Gastroesophageal sphincter (tissue), 4 donors: ENCODE data around the gene USH1G. TPM values are rescaled to one million over a fixed set of nuclear protein-coding genes. Genes with fewer than 3 reads are reported as not detected.

Experiments used
- ATAC-seq: fragments of 150-250 bp; one replicate; pipeline ENCODE4 v1.9.1; 2016; ENCODE audit warnings: mild to moderate bottlenecking, moderate library complexity
- H3K27ac ChIP-seq, 4 donors: fragments of 200-600 bp; sonication (generic) in 3 of 4; 1 replicate in 3 of 4; 2 replicates in 1 of 4; pipeline ENCODE4 v1.5.1; 2016 to 2019
- H3K27me3 ChIP-seq: fragments of 200-600 bp; sonication (generic); one replicate; pipeline ENCODE4 v1.5.1; 2019
- H3K36me3 ChIP-seq, 2 donors: fragments of 200-600 bp; sonication (generic); one replicate each; pipeline ENCODE4 v1.5.1; 2019; ENCODE audit warnings: control low read depth in 1 of 2
- H3K4me1 ChIP-seq, 3 donors: fragments of 200-600 bp; sonication (generic); 1 replicate in 2 of 3; 2 replicates in 1 of 3; pipeline ENCODE4 v1.5.1; 2016 to 2019; ENCODE audit warnings: control low read depth in 2 of 3
- H3K4me3 ChIP-seq, 2 donors: fragments of 200-600 bp; sonication (generic); one replicate each; pipeline ENCODE4 v1.5.1; 2019; ENCODE audit warnings: mild to moderate bottlenecking in 1 of 2, moderate library complexity in 1 of 2
- H3K9me3 ChIP-seq, 3 donors: fragments of 200-600 bp; sonication (generic); one replicate each; pipeline ENCODE4 v1.5.1; 2017 to 2019; ENCODE audit warnings: control low read depth in 2 of 3
- EP300 ChIP-seq: sonication (generic); formaldehyde crosslinking; IDR thresholded peaks from one replicate; pipeline ENCODE4 v1.6.1; 2017; ENCODE audit warnings: antibody characterized with exemption, mild to moderate bottlenecking
- POLR2A ChIP-seq, 2 donors: fragments of 450-650 bp; IDR thresholded peaks; one replicate each; pipeline ENCODE4 v1.6.1; 2017; ENCODE audit warnings: antibody characterized with exemption in 2 of 2, mild to moderate bottlenecking in 2 of 2, moderate library complexity in 1 of 2
- POLR2AphosphoS5 ChIP-seq: sonication (generic); formaldehyde crosslinking; IDR thresholded peaks from one replicate; pipeline ENCODE4 v1.6.1; 2017; ENCODE audit warnings: antibody characterized with exemption
- WGBS, 2 donors: methylation state at CpG; one replicate each; pipeline ENCODE4 v1.1.5; 2018; ENCODE audit warnings: low coverage in 1 of 2; 5-methylcytosine and 5-hydroxymethylcytosine counted together
- total RNA-seq, 4 donors: library from RNA; depleted of rRNA; stranded (reverse); fragments of >200 nt; gene quantifications; one replicate each; pipeline ENCODE4 v1.1.0, GENCODE V29; 2016
- TF ChIP-seq, protein P1 (sequence below), 4 experiments: fragments of 200-600 bp in 2 of 4; fragments of 450-650 bp in 2 of 4; sonication (generic) in 1 of 4; IDR thresholded peaks; one replicate each; pipeline ENCODE4 v1.5.1; 2017 to 2019; ENCODE audit warnings: antibody characterized with exemption in 4 of 4, mild to moderate bottlenecking in 2 of 4, moderate library complexity in 2 of 4

USH1G gene
- total RNA-seq, 4 donors from 2014 or later, result not detected

DNA sequence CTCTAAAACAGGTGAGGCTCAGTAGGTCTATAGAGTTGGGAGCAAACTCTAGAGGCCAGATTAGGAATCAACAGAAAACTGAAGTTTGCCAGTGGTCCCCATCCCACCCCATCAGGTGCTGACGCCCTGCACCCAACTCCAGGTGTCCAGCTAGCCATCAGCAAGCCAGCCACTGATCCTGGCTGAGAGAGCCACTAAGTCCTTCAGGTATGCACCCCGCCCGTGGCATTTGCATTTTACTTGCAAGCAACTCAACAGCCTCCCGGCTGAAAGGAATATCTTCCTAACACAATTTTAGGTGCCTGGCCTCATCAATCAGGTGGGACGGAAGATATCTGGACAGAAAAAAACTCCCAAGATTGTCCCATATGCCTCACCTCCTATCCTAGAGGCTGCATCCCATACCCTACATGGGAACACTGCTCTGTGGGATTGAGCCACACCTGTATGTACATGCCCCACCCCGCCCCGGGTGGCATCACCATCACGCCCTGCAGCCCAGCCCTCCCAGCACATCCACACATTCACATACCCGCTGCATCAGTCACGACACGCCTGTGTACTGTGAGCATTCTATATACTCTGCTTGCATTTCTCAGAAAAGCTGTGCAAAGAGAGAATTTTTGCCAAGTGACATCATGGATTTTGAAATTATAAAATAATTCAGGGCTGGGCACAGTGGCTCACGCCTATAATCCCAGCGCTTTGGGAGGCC, 20.9 kb upstream of the USH1G start:
- WGBS, 2 donors, result 76 to 85% methylated on average over 5 to 8 of the region's 13 CpGs
- Histone ChIP-seq H3K27ac (no peak overlapping the region), H3K4me1 (no peaks in the 10 kb centered on the region), H3K36me3 (no peaks in the 10 kb centered on the region), H3K9me3 (no peaks in the 10 kb centered on the region), H3K4me3 (no peak overlapping the region), H3K27me3 (peaks cover 84% of the 10 kb centered on the region)
- no peak for TF ChIP-seq POLR2A (IDR thresholded peaks at IDR 0.05)
- TF ChIP-seq, protein P1, sequence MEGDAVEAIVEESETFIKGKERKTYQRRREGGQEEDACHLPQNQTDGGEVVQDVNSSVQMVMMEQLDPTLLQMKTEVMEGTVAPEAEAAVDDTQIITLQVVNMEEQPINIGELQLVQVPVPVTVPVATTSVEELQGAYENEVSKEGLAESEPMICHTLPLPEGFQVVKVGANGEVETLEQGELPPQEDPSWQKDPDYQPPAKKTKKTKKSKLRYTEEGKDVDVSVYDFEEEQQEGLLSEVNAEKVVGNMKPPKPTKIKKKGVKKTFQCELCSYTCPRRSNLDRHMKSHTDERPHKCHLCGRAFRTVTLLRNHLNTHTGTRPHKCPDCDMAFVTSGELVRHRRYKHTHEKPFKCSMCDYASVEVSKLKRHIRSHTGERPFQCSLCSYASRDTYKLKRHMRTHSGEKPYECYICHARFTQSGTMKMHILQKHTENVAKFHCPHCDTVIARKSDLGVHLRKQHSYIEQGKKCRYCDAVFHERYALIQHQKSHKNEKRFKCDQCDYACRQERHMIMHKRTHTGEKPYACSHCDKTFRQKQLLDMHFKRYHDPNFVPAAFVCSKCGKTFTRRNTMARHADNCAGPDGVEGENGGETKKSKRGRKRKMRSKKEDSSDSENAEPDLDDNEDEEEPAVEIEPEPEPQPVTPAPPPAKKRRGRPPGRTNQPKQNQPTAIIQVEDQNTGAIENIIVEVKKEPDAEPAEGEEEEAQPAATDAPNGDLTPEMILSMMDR (IDR thresholded peaks at IDR 0.05), result no peak
- TF ChIP-seq POLR2AphosphoS5, result no peak
- no peak for TF ChIP-seq EP300
- no peak for ATAC-seq

DNA sequence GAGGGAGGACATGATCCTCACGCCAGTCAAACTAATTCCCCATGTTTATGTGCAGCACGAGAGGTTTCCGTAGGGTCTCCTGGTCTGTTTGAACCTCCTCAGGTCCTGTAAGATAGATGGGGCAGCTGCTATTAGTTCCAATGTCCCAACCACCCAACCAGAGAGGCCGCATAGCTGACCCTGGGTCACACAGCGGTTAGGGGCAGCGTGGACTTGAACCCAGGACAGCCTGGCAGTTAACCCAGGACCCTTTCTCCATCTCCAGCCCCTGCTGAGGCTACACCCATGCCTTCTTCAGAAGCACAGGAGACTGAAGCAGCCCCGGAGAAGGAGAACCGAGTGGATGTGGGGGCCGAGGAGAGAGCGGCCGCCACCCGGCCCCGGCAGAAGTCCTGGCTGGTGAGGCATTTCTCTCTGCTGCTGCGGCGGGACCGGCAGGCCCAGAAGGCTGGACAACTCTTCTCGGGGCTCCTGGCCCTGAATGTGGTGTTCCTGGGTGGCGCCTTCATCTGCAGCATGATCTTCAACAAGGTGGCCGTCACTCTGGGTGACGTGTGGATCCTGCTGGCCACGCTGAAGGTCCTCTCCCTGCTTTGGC, 18.2 kb upstream of the USH1G start:
- H3K4me3 ChIP-seq, result no peak overlapping the region
- H3K9me3 ChIP-seq, result no peaks in the 10 kb centered on the region
- 50% methylated on average over 2 of the region's 21 CpGs; no CpG with 5 or more reads in 1 of the 2 donors for WGBS, 2 donors
- H3K4me1 ChIP-seq, result peaks cover 0 to 3% (median 1%) of the 10 kb centered on the region in 3 donors
- H3K27me3 ChIP-seq, result peaks cover 86% of the 10 kb centered on the region
- TF ChIP-seq POLR2A (IDR thresholded peaks at IDR 0.05), result no peak
- H3K27ac ChIP-seq, result no peak overlapping the region
- no peaks in the 10 kb centered on the region for H3K36me3 ChIP-seq
- no peak for ATAC-seq

DNA sequence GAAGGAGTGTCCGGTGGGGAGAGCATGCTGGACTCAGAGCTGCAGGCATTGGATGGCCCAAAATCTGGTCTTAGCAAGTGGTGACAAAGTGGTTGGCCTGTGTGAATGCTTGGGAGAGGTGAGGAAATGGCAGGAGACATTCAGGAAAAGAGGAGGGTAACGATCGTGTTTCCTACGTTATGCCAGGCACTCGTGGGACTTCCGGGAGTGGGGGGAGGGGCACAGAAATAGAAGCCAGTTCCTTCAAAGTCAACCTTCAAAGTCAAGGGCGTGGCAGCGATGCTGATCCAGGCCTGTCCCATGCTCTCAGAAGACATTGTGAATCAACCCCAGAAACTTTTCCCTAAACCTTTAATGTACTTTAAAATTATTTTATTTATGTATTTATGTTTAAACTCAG, 16.5 kb upstream of the USH1G start:
- Histone ChIP-seq H3K4me1 (peaks cover 0 to 13% (median 5%) of the 10 kb centered on the region in 3 donors), H3K36me3 (no peaks in the 10 kb centered on the region), H3K4me3 (no peak overlapping the region), H3K27ac (no peak overlapping the region), H3K27me3 (peaks cover 93% of the 10 kb centered on the region), H3K9me3 (no peaks in the 10 kb centered on the region)
- ATAC-seq, result no peak
- WGBS, 2 donors, result 48 to 51% methylated on average over 7 to 8 of the region's 8 CpGs
- TF ChIP-seq, protein P1 (IDR thresholded peaks at IDR 0.05), result no peak
- no peak for TF ChIP-seq EP300
- TF ChIP-seq POLR2A (IDR thresholded peaks at IDR 0.05), result no peak
- TF ChIP-seq POLR2AphosphoS5, result no peak

DNA sequence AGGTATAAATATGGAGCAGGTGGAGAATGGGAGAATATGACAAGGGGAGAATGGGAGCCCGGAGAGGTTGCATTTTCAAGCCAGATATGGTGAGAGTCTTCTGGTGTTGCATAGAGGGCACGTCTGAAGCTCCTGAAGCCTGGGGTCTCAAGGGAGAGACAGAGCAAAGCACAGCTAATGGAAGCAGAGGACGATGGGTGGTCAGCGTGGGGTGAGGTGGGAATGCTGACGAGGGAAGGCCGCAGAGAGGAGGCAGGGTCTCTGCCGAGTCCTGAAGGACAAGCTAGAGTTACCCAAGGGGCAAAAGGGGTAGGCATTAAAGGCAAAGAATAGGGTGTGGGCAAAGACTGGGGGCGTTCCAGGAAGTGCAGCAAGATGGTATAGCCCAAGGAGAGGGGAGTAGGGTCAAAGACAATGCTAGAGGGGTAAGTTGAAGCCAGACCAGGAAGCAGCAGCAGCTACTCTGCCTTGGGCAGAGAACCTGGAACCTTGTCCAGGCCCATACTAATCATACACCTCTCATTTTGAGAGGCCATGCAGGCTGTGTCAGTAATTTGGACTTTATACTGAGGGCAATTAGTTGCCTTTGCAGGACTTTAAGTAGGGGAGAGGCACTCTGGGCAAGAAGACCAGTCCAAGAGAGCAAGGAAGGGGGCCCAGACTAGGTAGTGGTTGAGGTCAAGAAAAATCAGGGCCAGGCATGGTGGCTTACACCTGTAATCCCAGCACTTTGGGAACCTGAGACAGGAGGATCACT, 15.3 kb upstream of the USH1G start:
- Histone ChIP-seq H3K27ac (no peak overlapping the region), H3K36me3 (no peaks in the 10 kb centered on the region), H3K27me3 (peaks cover 92% of the 10 kb centered on the region), H3K9me3 (no peaks in the 10 kb centered on the region), H3K4me1 (peaks cover 0 to 13% (median 5%) of the 10 kb centered on the region in 3 donors), H3K4me3 (no peak overlapping the region)
- WGBS, 2 donors, result 59 to 61% methylated on average over 4 to 8 of the region's 8 CpGs
- no peak for ATAC-seq
- TF ChIP-seq POLR2A (IDR thresholded peaks at IDR 0.05), result no peak
- no peak for TF ChIP-seq EP300
- TF ChIP-seq POLR2AphosphoS5, result no peak
- TF ChIP-seq, protein P1 (IDR thresholded peaks at IDR 0.05), result no peak
